BE2C (cell line): ENCODE results near the gene CLTCL1.

Experiments used
- DNase-seq: peaks from one replicate; pipeline ENCODE4 v3.0.0-alpha.2; 2020
- H3K27me3 ChIP-seq: fragments of 250-450 bp; sonication (Bioruptor Pico); 2 replicates; pipeline ENCODE4 v1.5.1; 2020; ENCODE audit warnings: mild to moderate bottlenecking
- H3K36me3 ChIP-seq: fragments of 250-450 bp; sonication (Bioruptor Pico); 2 replicates; pipeline ENCODE4 v1.5.1; 2020; ENCODE audit warnings: mild to moderate bottlenecking
- H3K4me1 ChIP-seq: fragments of 250-450 bp; sonication (Bioruptor Pico); 2 replicates; pipeline ENCODE4 v1.5.1; 2020
- H3K4me3 ChIP-seq: 2 replicates; pipeline ENCODE4 v1.5.1; 2011; ENCODE audit warnings: low read depth, low read length
- H3K9me3 ChIP-seq: fragments of 250-450 bp; sonication (Bioruptor Pico); 2 replicates; pipeline ENCODE4 v1.5.1; 2020
- TF ChIP-seq, protein P1 (sequence below): IDR thresholded peaks from 2 replicates; pipeline ENCODE4 v1.5.1; 2012; ENCODE audit warnings: mild to moderate bottlenecking, low read depth, low read length

CLTCL1 gene

GRCh38 chr22:19222242-19223005 lies 69.1 kb downstream of the CLTCL1 start:
- DNase-seq = no peak
- H3K9me3 ChIP-seq = no peaks in the 10 kb centered on the region
- H3K27me3 ChIP-seq = no peaks in the 10 kb centered on the region
- H3K36me3 ChIP-seq = no peaks in the 10 kb centered on the region
- TF ChIP-seq, protein P1, sequence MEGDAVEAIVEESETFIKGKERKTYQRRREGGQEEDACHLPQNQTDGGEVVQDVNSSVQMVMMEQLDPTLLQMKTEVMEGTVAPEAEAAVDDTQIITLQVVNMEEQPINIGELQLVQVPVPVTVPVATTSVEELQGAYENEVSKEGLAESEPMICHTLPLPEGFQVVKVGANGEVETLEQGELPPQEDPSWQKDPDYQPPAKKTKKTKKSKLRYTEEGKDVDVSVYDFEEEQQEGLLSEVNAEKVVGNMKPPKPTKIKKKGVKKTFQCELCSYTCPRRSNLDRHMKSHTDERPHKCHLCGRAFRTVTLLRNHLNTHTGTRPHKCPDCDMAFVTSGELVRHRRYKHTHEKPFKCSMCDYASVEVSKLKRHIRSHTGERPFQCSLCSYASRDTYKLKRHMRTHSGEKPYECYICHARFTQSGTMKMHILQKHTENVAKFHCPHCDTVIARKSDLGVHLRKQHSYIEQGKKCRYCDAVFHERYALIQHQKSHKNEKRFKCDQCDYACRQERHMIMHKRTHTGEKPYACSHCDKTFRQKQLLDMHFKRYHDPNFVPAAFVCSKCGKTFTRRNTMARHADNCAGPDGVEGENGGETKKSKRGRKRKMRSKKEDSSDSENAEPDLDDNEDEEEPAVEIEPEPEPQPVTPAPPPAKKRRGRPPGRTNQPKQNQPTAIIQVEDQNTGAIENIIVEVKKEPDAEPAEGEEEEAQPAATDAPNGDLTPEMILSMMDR = no peak
- no peaks in the 10 kb centered on the region for H3K4me1 ChIP-seq
- H3K4me3 ChIP-seq = no peak overlapping the region

DNA sequence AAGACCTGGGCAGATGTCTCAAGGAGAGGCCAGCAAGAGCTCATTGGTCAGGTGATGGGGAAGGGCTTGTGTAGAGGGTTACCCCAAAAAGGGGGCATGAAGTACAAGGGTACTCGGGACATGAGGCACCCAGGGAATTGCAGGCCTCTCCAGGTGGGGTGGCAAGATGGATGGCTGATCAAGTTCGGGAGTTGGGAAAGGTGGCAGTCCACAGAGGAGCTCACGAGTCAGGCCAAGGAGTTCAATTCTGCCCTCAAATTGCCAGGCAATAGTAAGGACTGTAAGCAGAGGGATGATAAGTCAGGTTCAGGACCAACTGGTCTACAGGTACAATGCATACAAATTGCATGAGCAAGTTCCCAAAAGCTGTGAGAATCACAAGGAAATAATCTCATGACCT lies 70.7 kb downstream of the CLTCL1 start:
- H3K4me1 ChIP-seq = no peaks in the 10 kb centered on the region
- no peak overlapping the region for H3K4me3 ChIP-seq
- DNase-seq = no peak
- H3K9me3 ChIP-seq = no peaks in the 10 kb centered on the region
- TF ChIP-seq, protein P1 = no peak
- no peaks in the 10 kb centered on the region for H3K36me3 ChIP-seq
- no peaks in the 10 kb centered on the region for H3K27me3 ChIP-seq

DNA sequence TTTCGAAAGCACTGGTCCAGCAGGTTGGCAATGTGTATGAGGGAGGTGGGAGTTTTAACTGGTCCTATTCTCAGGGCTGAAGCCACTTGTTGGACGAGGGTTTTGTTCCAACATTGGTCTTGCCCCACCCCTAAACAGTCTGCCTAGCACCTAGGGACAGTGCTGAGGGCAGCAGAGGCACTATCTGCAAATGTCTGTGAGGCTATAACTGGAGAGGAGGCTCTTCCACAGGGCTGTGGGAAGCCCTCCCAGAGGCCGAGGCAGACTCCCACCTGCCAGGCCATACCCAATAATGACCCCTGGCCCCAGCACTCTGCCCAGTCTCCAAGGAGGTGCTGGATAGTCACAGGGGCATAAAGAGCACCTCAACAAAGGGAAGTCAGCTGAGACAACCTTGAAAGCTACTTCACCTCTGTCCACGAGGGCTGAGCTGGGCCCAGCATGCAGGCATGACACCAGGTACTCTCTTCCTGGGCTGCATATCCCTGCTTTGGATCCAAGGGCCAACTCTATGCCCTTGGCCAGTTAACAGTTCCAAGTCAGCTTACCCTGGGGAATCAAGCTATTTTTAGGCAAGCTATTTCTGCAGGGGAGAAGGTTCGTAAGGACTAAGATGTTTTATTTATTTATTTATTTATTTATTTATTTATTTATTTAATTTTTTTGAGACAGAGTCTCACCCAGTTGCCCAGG lies 72.8 kb downstream of the CLTCL1 start:
- no peaks in the 10 kb centered on the region for H3K36me3 ChIP-seq

DNA sequence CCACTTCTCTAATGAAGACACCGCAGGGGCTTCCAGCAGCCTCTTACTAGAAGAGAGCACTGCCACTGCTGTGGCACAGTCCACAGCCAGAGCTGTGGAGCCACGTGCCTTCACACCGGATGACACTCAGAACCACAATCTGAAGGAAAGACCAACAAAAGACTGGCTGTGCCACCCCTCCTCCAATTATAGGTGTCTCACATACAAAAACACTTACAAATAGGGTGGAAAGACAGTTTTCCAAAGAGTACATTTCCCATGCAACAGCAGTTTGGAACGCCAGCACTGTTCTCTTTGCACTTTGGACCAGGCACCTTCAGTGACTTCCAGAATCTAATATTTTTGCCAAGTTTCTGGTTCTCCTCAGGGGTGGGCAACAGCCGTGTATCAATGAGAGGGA lies 74.9 kb downstream of the CLTCL1 start:
- no peak for DNase-seq
- Histone ChIP-seq H3K4me1 (no peaks in the 10 kb centered on the region), H3K27me3 (no peaks in the 10 kb centered on the region), H3K9me3 (no peaks in the 10 kb centered on the region), H3K4me3 (no peak overlapping the region), H3K36me3 (no peaks in the 10 kb centered on the region)
- TF ChIP-seq, protein P1 = no peak

More for the DNA sequence above, 72.8 kb downstream of the CLTCL1 start:
- H3K27me3 ChIP-seq = no peaks in the 10 kb centered on the region
- no peaks in the 10 kb centered on the region for H3K4me1 ChIP-seq
- no peaks in the 10 kb centered on the region for H3K9me3 ChIP-seq
- DNase-seq = no peak
- TF ChIP-seq, protein P1 = no peak
- no peak overlapping the region for H3K4me3 ChIP-seq

DNA sequence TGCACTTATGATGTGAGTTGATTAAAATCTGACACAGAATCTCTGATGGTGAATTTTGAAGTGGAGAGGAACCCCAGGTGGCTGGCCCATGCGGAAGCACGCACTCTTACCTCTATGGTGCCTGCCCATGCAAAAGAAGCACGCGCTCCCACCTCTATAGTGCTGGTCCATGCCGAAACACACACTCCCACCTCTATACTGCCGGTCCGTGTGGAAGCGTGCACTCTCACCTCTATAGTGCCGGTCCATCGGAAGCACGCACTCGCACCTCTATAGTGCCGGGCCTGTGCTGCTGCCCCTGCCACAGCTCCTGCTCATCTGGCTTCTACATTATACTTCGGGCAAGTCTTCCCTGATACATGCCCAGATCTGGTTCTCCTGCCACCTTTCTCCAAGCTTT lies 76.2 kb downstream of the CLTCL1 start:
- Histone ChIP-seq H3K4me1 (no peaks in the 10 kb centered on the region), H3K36me3 (no peaks in the 10 kb centered on the region), H3K4me3 (no peak overlapping the region), H3K27me3 (no peaks in the 10 kb centered on the region), H3K9me3 (no peaks in the 10 kb centered on the region)
- TF ChIP-seq, protein P1 = no peak
- no peak for DNase-seq

DNA sequence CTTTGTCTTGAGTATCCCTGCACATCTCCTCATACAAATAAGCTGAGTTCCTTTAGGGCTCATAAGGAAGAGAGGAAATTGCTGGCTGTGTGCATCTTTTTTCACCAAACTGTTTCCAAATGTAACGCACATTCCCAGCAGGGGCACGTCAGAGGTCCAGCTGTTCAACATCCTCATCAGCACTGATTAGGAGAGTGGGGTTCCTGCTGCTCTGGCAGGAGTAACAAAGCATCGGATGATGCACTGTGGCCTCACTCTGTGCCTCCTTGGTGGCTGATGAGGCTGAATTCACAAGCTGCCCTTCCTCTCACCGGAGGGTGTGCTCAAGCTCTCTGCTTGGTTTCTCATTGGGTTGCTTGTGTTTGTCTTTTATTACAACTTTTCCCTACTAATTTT lies 77.4 kb downstream of the CLTCL1 start:
- Histone ChIP-seq H3K27me3 (no peaks in the 10 kb centered on the region), H3K4me1 (no peaks in the 10 kb centered on the region), H3K36me3 (no peaks in the 10 kb centered on the region), H3K9me3 (no peaks in the 10 kb centered on the region), H3K4me3 (no peak overlapping the region)
- TF ChIP-seq, protein P1 = no peak
- no peak for DNase-seq
